ENCODE data around the gene TGOLN2.
A peak's percentile ranks its signal among the peaks of the same experiment; 100 is the strongest.

The TGOLN2 gene

GRCh38 chr2:85308896-85309555, 18.8 kb downstream of the TGOLN2 start:
- DNase-seq (ENCODE audit: low spot score): no peak

GRCh38 chr2:85308201-85308600, 19.6 kb downstream of the TGOLN2 start:
- no peak for DNase-seq (ENCODE audit: low spot score)

- no peak for DNase-seq (ENCODE audit: low spot score)
These were observed 20.3 kb downstream of the TGOLN2 start for GRCh38 chr2:85307527-85307897.

GRCh38 chr2:85303780-85304531, 23.8 kb downstream of the TGOLN2 start:
- DNase-seq (ENCODE audit: low spot score): no peak

- DNase-seq (ENCODE audit: low spot score): no peak
These were observed 25.7 kb downstream of the TGOLN2 start for GRCh38 chr2:85302121-85302520.

GRCh38 chr2:85291425-85292023, 36.3 kb downstream of the TGOLN2 start:
- DNase-seq (ENCODE audit: low spot score): peak; percentile 26

GRCh38 chr2:85288244-85288725, 39.5 kb downstream of the TGOLN2 start:
- no peak for DNase-seq (ENCODE audit: low spot score)

- DNase-seq (ENCODE audit: low spot score): no peak
These were observed 40.1 kb downstream of the TGOLN2 start for GRCh38 chr2:85287721-85288120.

GRCh38 chr2:85286918-85287317, 40.9 kb downstream of the TGOLN2 start:
- DNase-seq (ENCODE audit: low spot score): no peak

- DNase-seq (ENCODE audit: low spot score): no peak
These were observed 44.1 kb downstream of the TGOLN2 start for GRCh38 chr2:85283641-85284040.

GRCh38 chr2:85282914-85283313, 44.9 kb downstream of the TGOLN2 start:
- no peak for DNase-seq (ENCODE audit: low spot score)

GRCh38 chr2:85281553-85281952, 46.2 kb downstream of the TGOLN2 start:
- DNase-seq (ENCODE audit: low spot score): no peak

- DNase-seq (ENCODE audit: low spot score): no peak
These were observed 49.4 kb downstream of the TGOLN2 start for GRCh38 chr2:85278361-85278760.

GRCh38 chr2:85277416-85278158, 50.2 kb downstream of the TGOLN2 start:
- no peak for DNase-seq (ENCODE audit: low spot score)

- DNase-seq (ENCODE audit: low spot score): no peak
These were observed 51.1 kb downstream of the TGOLN2 start for GRCh38 chr2:85276571-85277118.

- no peak for DNase-seq (ENCODE audit: low spot score)
These were observed 51.7 kb downstream of the TGOLN2 start for GRCh38 chr2:85275984-85276540.

GRCh38 chr2:85273738-85274731, 53.8 kb downstream of the TGOLN2 start:
- no peak for DNase-seq (ENCODE audit: low spot score)

- no peak for DNase-seq (ENCODE audit: low spot score)
These were observed 55.4 kb downstream of the TGOLN2 start for GRCh38 chr2:85272357-85272756.

GRCh38 chr2:85269959-85270358, 57.8 kb downstream of the TGOLN2 start:
- DNase-seq (ENCODE audit: low spot score): no peak

Measured in NAMALWA (cell line).